Common myeloid progenitor, CD34-positive (primary cell): ENCODE data around the gene NR2F2.

Experiments
- CTCF ChIA-PET: fragments of 350-600 bp; sonication (Branson Sonifier 250); formaldehyde crosslinking; loops from one replicate; lab custom pipeline; 2021; ENCODE audit warnings: antibody characterized with exemption; lab: Charles Lee
- POLR2A ChIA-PET: fragments of 350-600 bp; sonication (Branson Sonifier 250); formaldehyde crosslinking; loops from one replicate; lab custom pipeline; 2021; ENCODE audit warnings: antibody characterized with exemption; lab: Charles Lee
- DNase-seq, 3 donors: peaks; one replicate each; pipeline versions ENCODE4 v3.0.0 to v3.0.0-alpha.2; 2013
- H3K27ac ChIP-seq, 2 experiments: 1 replicate in 1 of 2; 2 replicates in 1 of 2; pipeline ENCODE4 v1.7.0; 2013; ENCODE audit warnings: inconsistent platforms in 2 of 2, low read length in 2 of 2, mild to moderate bottlenecking in 2 of 2, low read depth in 1 of 2, moderate library complexity in 1 of 2; ENCODE audit not compliant: severe bottlenecking in 2 of 2, insufficient read depth in 1 of 2, poor library complexity in 1 of 2
- H3K27me3 ChIP-seq, 5 experiments: replicated peaks in 2 of 5; 1 replicate in 3 of 5; 2 replicates in 2 of 5; pipeline versions ENCODE4 v1.6.1 to v1.7.0; 2013; ENCODE audit warnings: low read length in 4 of 5, mild to moderate bottlenecking in 2 of 5, moderate library complexity in 2 of 5, inconsistent platforms in 1 of 5; ENCODE audit not compliant: insufficient read depth in 5 of 5, control insufficient read depth in 4 of 5
- H3K36me3 ChIP-seq, 4 experiments: 1 replicate in 2 of 4; 2 replicates in 2 of 4; pipeline versions ENCODE4 v1.6.1 to v1.7.0; 2013; ENCODE audit warnings: low read length in 3 of 4, control low read depth in 1 of 4, mild to moderate bottlenecking in 1 of 4; ENCODE audit not compliant: control insufficient read depth in 4 of 4, insufficient read depth in 4 of 4
- H3K4me1 ChIP-seq, 4 experiments: 1 replicate in 3 of 4; 2 replicates in 1 of 4; pipeline versions ENCODE4 v1.6.1 to v1.7.1; 2013; ENCODE audit warnings: low read length in 3 of 4, mild to moderate bottlenecking in 3 of 4, control low read depth in 1 of 4, inconsistent platforms in 1 of 4, moderate library complexity in 1 of 4; ENCODE audit not compliant: control insufficient read depth in 4 of 4, insufficient read depth in 4 of 4; ENCODE audit errors: control extremely low read depth in 1 of 4
- H3K4me3 ChIP-seq, 7 experiments: 1 replicate in 4 of 7; 2 replicates in 3 of 7; pipeline versions ENCODE4 v1.5.1 to v1.7.0; 2013; ENCODE audit warnings: mild to moderate bottlenecking in 7 of 7, low read length in 6 of 7, moderate library complexity in 6 of 7, inconsistent platforms in 2 of 7, low read depth in 2 of 7, control low read depth in 1 of 7; ENCODE audit not compliant: insufficient read depth in 4 of 7, control insufficient read depth in 1 of 7; ENCODE audit errors: extremely low read depth in 1 of 7
- H3K9me3 ChIP-seq, 5 experiments: 1 replicate in 4 of 5; 2 replicates in 1 of 5; pipeline versions ENCODE4 v1.6.1 to v1.7.1; 2013; ENCODE audit warnings: low read length in 4 of 5, mild to moderate bottlenecking in 2 of 5, inconsistent platforms in 1 of 5, low read depth in 1 of 5, moderate library complexity in 1 of 5; ENCODE audit not compliant: control insufficient read depth in 4 of 5, insufficient read depth in 2 of 5; ENCODE audit errors: control extremely low read depth in 1 of 5
- WGBS: methylation state at CpG from one replicate; pipeline ENCODE4 v1.1.5; 2013; ENCODE audit not compliant: insufficient coverage; 5-methylcytosine and 5-hydroxymethylcytosine counted together

NR2F2 gene

GRCh38 chr15:96307856-96308394 is 22.6 kb upstream of the NR2F2 start:
- DNase-seq: no peak
- Histone ChIP-seq H3K4me1 (no peaks in the 10 kb centered on the region), H3K9me3 (no peaks in the 10 kb centered on the region), H3K36me3 (no peaks in the 10 kb centered on the region), H3K4me3 (no peak overlapping the region), H3K27ac (no peak overlapping the region), H3K27me3 (peaks cover 2 to 31% (median 11%) of the 10 kb centered on the region in 5 experiments)
- ChIA-PET CTCF (no interaction called here), POLR2A (no interaction called here)
- WGBS: 94% methylated on average over 5 of the region's 5 CpGs

GRCh38 chr15:96309143-96309660 is 21.3 kb upstream of the NR2F2 start:
- 51% methylated on average over 4 of the region's 5 CpGs for WGBS
- Histone ChIP-seq H3K9me3 (no peaks in the 10 kb centered on the region), H3K4me1 (no peaks in the 10 kb centered on the region), H3K4me3 (no peak overlapping the region), H3K27ac (no peak overlapping the region), H3K36me3 (no peaks in the 10 kb centered on the region), H3K27me3 (peaks cover 3 to 39% (median 14%) of the 10 kb centered on the region in 5 experiments)
- ChIA-PET POLR2A (no interaction called here), CTCF (no interaction called here)
- DNase-seq: no peak

DNA sequence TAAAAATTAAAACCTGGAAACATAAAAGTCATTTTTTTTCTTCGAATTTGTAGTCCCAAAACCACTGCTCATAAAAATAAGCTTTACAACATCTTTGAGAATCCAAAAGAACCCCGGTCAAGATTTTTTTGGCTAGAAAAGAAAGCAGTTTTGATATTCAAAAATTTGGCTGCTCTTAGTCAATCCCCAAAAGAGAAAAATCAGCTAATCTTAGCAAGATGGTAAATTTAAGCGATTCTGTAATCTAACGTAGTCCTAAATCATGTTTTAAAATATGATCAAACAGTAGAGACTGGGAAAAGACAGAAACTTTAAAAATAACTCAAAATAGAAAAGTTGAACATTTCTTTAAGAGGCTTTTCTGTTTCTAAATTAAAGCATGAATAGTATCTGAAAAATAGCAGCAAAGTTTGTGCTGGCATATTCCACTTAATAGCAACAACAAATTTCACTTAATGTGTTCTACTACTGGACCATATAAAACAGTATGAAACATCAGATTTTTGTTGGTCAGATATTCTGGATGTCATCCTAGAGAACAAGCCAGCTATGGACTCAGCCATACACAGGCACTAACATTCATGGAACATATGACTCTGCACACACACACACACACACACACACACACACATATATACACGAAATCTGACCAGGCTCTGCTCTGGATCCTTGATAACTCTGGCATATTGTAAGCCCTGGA is 19.1 kb upstream of the NR2F2 start:
- Histone ChIP-seq H3K9me3 (no peaks in the 10 kb centered on the region), H3K27ac (no peak overlapping the region), H3K27me3 (peaks cover 4 to 59% (median 15%) of the 10 kb centered on the region in 5 experiments), H3K36me3 (no peaks in the 10 kb centered on the region), H3K4me3 (no peak overlapping the region), H3K4me1 (no peaks in the 10 kb centered on the region)
- ChIA-PET POLR2A (interaction anchor here (0.5 kb wide), 1 partner anchor 1508 kb away, joined by 3 read pairs; no protein-coding TSS in a partner anchor), CTCF (no interaction called here)
- 100% methylated on average over 1 of the region's 5 CpGs for WGBS
- DNase-seq: no peak

- POLR2A ChIA-PET: no interaction called here
- H3K27me3 ChIP-seq: peaks cover 4 to 61% (median 14%) of the 10 kb centered on the region in 5 experiments
These were observed 18.6 kb upstream of the NR2F2 start for GRCh38 chr15:96311956-96312294.

GRCh38 chr15:96312641-96313335 is 17.7 kb upstream of the NR2F2 start:
- ChIA-PET POLR2A (no interaction called here), CTCF (no interaction called here)
- Histone ChIP-seq H3K27me3 (peaks cover 4 to 64% (median 14%) of the 10 kb centered on the region in 5 experiments), H3K27ac (no peak overlapping the region), H3K4me1 (no peaks in the 10 kb centered on the region), H3K36me3 (no peaks in the 10 kb centered on the region), H3K9me3 (no peaks in the 10 kb centered on the region), H3K4me3 (no peak overlapping the region)
- WGBS: 49% methylated on average over 4 of the region's 4 CpGs
- DNase-seq: no peak

More at GRCh38 chr15:96311956-96312294, 18.6 kb upstream of the NR2F2 start:
- Histone ChIP-seq H3K27ac (no peak overlapping the region), H3K36me3 (no peaks in the 10 kb centered on the region), H3K4me1 (no peaks in the 10 kb centered on the region), H3K9me3 (no peaks in the 10 kb centered on the region), H3K4me3 (no peak overlapping the region)
- WGBS: 93% methylated on average over 2 of the region's 5 CpGs
- CTCF ChIA-PET: no interaction called here
- DNase-seq: no peak

- no peak for DNase-seq
- Histone ChIP-seq H3K4me3 (no peak overlapping the region), H3K27me3 (peaks cover 2 to 75% (median 20%) of the 10 kb centered on the region in 5 experiments), H3K27ac (no peak overlapping the region), H3K4me1 (no peaks in the 10 kb centered on the region), H3K36me3 (no peaks in the 10 kb centered on the region), H3K9me3 (no peaks in the 10 kb centered on the region)
- ChIA-PET POLR2A (no interaction called here), CTCF (no interaction called here)
These were observed 16.0 kb upstream of the NR2F2 start for GRCh38 chr15:96314518-96314917.

DNA sequence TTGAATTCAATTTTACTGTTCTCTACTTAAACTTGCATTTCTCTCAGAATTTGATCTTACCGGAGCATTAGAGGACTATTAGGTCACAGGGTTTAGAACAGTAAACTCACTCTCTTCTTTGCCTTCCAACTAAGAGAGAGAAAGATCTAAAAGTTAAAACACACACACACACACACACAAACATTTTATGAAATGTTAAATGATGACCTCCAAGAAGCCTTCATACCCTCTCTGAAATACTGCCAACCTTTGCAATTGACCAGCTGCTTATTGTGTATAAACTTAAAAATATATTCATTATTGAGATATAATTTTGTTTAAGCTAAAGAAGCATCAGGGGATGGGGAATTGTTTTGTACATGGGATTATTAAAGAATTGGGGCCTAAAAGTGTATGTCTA is 15.5 kb upstream of the NR2F2 start:
- Histone ChIP-seq H3K27me3 (peaks cover 4 to 79% (median 24%) of the 10 kb centered on the region in 5 experiments), H3K9me3 (no peaks in the 10 kb centered on the region), H3K4me1 (no peaks in the 10 kb centered on the region), H3K36me3 (no peaks in the 10 kb centered on the region), H3K27ac (no peak overlapping the region), H3K4me3 (no peak overlapping the region)
- DNase-seq: no peak
- CTCF ChIA-PET: no interaction called here
- WGBS: no CpG with 5 or more reads among the region's 1 CpG
- POLR2A ChIA-PET: no interaction called here
